HL-60 (cell line): ENCODE results near the gene AVPR2.
A peak's percentile ranks its signal among the peaks of the same experiment; 100 is the strongest.

Experiments used
- GABPA ChIP-seq: IDR thresholded peaks from 2 replicates; pipeline ENCODE4 v1.6.1; 2012; ENCODE audit warnings: low read depth
- POLR2AphosphoS5 ChIP-seq: IDR thresholded peaks from 2 replicates; pipeline ENCODE4 v1.6.1; 2012; ENCODE audit warnings: low read depth
- TF ChIP-seq, protein P1 (sequence below): IDR thresholded peaks from one replicate; pipeline ENCODE4 v1.5.1; 2011; ENCODE audit warnings: low read length, control low read depth, inconsistent platforms; ENCODE audit not compliant: insufficient read depth

DNA sequence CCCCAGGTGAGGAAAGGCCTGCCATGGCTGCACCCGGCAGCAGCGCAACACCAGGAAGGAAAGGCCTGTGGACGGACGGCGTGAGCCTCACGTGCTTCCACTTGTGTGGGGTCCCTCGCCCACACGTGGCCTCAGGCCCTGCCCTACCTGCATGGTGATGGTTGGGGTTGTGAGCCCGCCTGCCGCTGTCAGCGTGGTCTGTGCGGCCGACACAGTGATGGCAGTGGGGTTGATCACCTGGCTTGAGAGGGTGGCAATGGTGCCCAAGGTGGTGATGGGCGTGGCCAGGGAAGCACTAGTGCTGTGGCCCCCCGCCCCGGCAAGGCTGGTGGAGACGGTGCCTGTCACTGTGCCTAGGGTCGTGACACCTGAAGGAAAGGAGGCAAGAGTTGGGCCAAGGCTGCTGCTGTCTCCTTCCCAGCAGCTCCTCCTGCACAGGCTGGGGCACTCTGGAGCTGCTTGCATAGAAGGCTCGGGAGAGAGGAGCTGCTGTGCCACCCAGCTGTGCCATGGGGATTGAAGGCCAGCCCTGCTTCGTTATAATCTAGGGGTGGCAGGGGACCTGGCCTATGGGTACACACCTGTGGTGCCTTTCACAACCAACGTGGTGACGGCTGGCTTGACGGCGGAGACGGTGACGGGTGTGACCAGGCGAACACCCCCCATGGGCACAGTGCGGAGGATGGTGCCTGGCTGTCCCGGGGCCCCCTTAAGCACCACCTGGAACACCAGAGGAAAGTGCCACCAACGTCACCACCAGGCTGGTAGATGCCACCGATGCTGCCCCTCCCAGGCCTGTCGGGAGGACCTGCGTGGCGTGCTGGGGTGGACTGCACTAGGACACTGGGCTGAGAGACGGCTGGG is 51.8 kb downstream of the AVPR2 start:
- TF ChIP-seq, protein P1, sequence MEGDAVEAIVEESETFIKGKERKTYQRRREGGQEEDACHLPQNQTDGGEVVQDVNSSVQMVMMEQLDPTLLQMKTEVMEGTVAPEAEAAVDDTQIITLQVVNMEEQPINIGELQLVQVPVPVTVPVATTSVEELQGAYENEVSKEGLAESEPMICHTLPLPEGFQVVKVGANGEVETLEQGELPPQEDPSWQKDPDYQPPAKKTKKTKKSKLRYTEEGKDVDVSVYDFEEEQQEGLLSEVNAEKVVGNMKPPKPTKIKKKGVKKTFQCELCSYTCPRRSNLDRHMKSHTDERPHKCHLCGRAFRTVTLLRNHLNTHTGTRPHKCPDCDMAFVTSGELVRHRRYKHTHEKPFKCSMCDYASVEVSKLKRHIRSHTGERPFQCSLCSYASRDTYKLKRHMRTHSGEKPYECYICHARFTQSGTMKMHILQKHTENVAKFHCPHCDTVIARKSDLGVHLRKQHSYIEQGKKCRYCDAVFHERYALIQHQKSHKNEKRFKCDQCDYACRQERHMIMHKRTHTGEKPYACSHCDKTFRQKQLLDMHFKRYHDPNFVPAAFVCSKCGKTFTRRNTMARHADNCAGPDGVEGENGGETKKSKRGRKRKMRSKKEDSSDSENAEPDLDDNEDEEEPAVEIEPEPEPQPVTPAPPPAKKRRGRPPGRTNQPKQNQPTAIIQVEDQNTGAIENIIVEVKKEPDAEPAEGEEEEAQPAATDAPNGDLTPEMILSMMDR: no peak
- peak; percentile 65; the same call in 1 of the 2 replicates for TF ChIP-seq POLR2AphosphoS5
- TF ChIP-seq GABPA: no peak
